ENCODE results near the gene IGIP.

GRCh38 chr5:140093179-140093578 is 32.6 kb upstream of the IGIP start:
- no peak for TF ChIP-seq CTCF (IDR thresholded peaks at IDR 0.05; ENCODE audit: low read depth, low read length, missing input control)
- TF ChIP-seq ATF3 (IDR thresholded peaks at IDR 0.05), result no peak
- no peak for TF ChIP-seq TAF1 (conservative IDR thresholded peaks at IDR 0.05)
- TF ChIP-seq NR2F2 (IDR thresholded peaks at IDR 0.05), result no peak
- no peak for TF ChIP-seq RAD21 (IDR thresholded peaks at IDR 0.05)
- no peak for TF ChIP-seq EGR1 (IDR thresholded peaks at IDR 0.05; ENCODE audit: low read depth in 2 of 2)
- no peak for TF ChIP-seq YY1 (IDR thresholded peaks at IDR 0.05)
- no peak for TF ChIP-seq GABPA (IDR thresholded peaks at IDR 0.05 in 1 of 2, conservative IDR thresholded peaks at IDR 0.05 in 1 of 2)
- TF ChIP-seq JUND (IDR thresholded peaks at IDR 0.05), result no peak
- no peak for TF ChIP-seq FOXA1 (IDR thresholded peaks at IDR 0.05)
- TF ChIP-seq, protein P1, sequence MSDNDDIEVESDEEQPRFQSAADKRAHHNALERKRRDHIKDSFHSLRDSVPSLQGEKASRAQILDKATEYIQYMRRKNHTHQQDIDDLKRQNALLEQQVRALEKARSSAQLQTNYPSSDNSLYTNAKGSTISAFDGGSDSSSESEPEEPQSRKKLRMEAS (IDR thresholded peaks at IDR 0.05), result no peak
- no peak for TF ChIP-seq ZBTB33 (IDR thresholded peaks at IDR 0.05)
- TF ChIP-seq, protein P2, sequence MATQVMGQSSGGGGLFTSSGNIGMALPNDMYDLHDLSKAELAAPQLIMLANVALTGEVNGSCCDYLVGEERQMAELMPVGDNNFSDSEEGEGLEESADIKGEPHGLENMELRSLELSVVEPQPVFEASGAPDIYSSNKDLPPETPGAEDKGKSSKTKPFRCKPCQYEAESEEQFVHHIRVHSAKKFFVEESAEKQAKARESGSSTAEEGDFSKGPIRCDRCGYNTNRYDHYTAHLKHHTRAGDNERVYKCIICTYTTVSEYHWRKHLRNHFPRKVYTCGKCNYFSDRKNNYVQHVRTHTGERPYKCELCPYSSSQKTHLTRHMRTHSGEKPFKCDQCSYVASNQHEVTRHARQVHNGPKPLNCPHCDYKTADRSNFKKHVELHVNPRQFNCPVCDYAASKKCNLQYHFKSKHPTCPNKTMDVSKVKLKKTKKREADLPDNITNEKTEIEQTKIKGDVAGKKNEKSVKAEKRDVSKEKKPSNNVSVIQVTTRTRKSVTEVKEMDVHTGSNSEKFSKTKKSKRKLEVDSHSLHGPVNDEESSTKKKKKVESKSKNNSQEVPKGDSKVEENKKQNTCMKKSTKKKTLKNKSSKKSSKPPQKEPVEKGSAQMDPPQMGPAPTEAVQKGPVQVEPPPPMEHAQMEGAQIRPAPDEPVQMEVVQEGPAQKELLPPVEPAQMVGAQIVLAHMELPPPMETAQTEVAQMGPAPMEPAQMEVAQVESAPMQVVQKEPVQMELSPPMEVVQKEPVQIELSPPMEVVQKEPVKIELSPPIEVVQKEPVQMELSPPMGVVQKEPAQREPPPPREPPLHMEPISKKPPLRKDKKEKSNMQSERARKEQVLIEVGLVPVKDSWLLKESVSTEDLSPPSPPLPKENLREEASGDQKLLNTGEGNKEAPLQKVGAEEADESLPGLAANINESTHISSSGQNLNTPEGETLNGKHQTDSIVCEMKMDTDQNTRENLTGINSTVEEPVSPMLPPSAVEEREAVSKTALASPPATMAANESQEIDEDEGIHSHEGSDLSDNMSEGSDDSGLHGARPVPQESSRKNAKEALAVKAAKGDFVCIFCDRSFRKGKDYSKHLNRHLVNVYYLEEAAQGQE (IDR thresholded peaks at IDR 0.05), result no peak
- no peak for TF ChIP-seq RXRA (IDR thresholded peaks at IDR 0.05)

All from liver (tissue), 3 donors.